GM23248 (cell line): ENCODE measurements around the gene IPO13. TPM values are rescaled to one million over a fixed set of nuclear protein-coding genes. Genes with fewer than 3 reads are reported as not detected.

ENCODE experiments used
- DNase-seq: peaks from one replicate; pipeline ENCODE4 v3.0.0-alpha.2; 2015
- H2AFZ ChIP-seq: fragments of 200-600 bp; sonication (generic); 2 replicates; pipeline ENCODE4 v1.6.1; 2016; ENCODE audit warnings: antibody characterized with exemption
- H3F3A ChIP-seq: fragments of 200-600 bp; sonication (generic); 2 replicates; pipeline ENCODE4 v1.6.1; 2016; ENCODE audit warnings: mild to moderate bottlenecking, antibody characterized with exemption, mixed run types; ENCODE audit not compliant: insufficient read depth
- H3K27ac ChIP-seq: fragments of 200-600 bp; sonication (generic); 2 replicates; pipeline ENCODE4 v1.5.1; 2016; ENCODE audit warnings: mild to moderate bottlenecking
- H3K27me3 ChIP-seq: fragments of 200-600 bp; sonication (generic); replicated peaks from 2 replicates; pipeline ENCODE4 v1.6.1; 2016; ENCODE audit warnings: mild to moderate bottlenecking; ENCODE audit not compliant: insufficient read depth
- H3K36me3 ChIP-seq: fragments of 200-600 bp; sonication (generic); 2 replicates; pipeline ENCODE4 v1.6.1; 2016; ENCODE audit warnings: low read depth, mild to moderate bottlenecking
- H3K4me1 ChIP-seq: fragments of 200-600 bp; sonication (generic); 2 replicates; pipeline ENCODE4 v1.6.1; 2016; ENCODE audit warnings: mild to moderate bottlenecking; ENCODE audit not compliant: insufficient read depth
- H3K4me2 ChIP-seq: fragments of 200-600 bp; sonication (generic); one replicate; pipeline ENCODE4 v1.6.1; 2016; ENCODE audit warnings: mild to moderate bottlenecking; ENCODE audit not compliant: unreplicated experiment
- H3K4me3 ChIP-seq: fragments of 200-600 bp; sonication (generic); 2 replicates; pipeline ENCODE4 v1.5.1; 2016; ENCODE audit warnings: mild to moderate bottlenecking
- H3K79me2 ChIP-seq: fragments of 200-600 bp; sonication (generic); 2 replicates; pipeline ENCODE4 v1.6.1; 2016; ENCODE audit warnings: mild to moderate bottlenecking; ENCODE audit not compliant: insufficient read depth
- H3K9ac ChIP-seq: fragments of 200-600 bp; sonication (generic); 2 replicates; pipeline ENCODE4 v1.6.1; 2016; ENCODE audit warnings: mild to moderate bottlenecking
- H3K9me2 ChIP-seq: fragments of 200-600 bp; sonication (generic); 2 replicates; pipeline ENCODE4 v1.6.1; 2016; ENCODE audit warnings: mixed run types, mild to moderate bottlenecking, moderate library complexity; ENCODE audit not compliant: insufficient read depth
- H3K9me3 ChIP-seq: fragments of 200-600 bp; sonication (generic); one replicate; pipeline ENCODE4 v1.6.1; 2017; ENCODE audit warnings: low read depth
- H4K20me1 ChIP-seq: fragments of 200-600 bp; sonication (generic); 2 replicates; pipeline ENCODE4 v1.6.0; 2016; ENCODE audit not compliant: insufficient read depth
- EZH2 ChIP-seq: fragments of 200-600 bp; sonication (generic); IDR thresholded peaks from 2 replicates; pipeline ENCODE4 v1.6.1; 2018; ENCODE audit warnings: antibody characterized with exemption, mild to moderate bottlenecking; ENCODE audit not compliant: insufficient read depth, poor library complexity, severe bottlenecking
- EZH2phosphoT487 ChIP-seq: fragments of 200-600 bp; sonication (generic); IDR thresholded peaks from 2 replicates; pipeline ENCODE4 v1.6.1; 2018; ENCODE audit warnings: antibody characterized with exemption, moderate library complexity, mild to moderate bottlenecking, low read depth; ENCODE audit not compliant: insufficient read depth
- WGBS, 2 experiments: methylation state at CpG; one replicate each; pipeline ENCODE4 v1.1.6; 2015 to 2017; ENCODE audit warnings: low lambda C conversion rate in 2 of 2, low coverage in 1 of 2; ENCODE audit errors: missing lambda C conversion rate in 2 of 2; 5-methylcytosine and 5-hydroxymethylcytosine counted together
- in situ Hi-C: fragments of 300-500 bp; cut with MboI; formaldehyde crosslinking; loops from 2 replicates; pipeline ENCODE4 v1.15.0; 2020
- polyA plus RNA-seq: library from polyadenylated mRNA; unstranded; fragments of >200 nt; fragmentation: Nextera tagmentation; extraction: Ambion mirVana; gene quantifications from 2 replicates; pipeline ENCODE4 v1.2.1, GENCODE V29; 2016
- total RNA-seq: library from RNA; depleted of rRNA; stranded (reverse); fragments of >200 nt; shearing (Covaris generic); gene quantifications from 2 replicates; pipeline ENCODE4 v1.2.3, GENCODE V29; 2014

IPO13 gene
- total and polyA plus RNA-seq, 2 experiments from 2014 or later = 21.0 to 29.4 TPM

DNA sequence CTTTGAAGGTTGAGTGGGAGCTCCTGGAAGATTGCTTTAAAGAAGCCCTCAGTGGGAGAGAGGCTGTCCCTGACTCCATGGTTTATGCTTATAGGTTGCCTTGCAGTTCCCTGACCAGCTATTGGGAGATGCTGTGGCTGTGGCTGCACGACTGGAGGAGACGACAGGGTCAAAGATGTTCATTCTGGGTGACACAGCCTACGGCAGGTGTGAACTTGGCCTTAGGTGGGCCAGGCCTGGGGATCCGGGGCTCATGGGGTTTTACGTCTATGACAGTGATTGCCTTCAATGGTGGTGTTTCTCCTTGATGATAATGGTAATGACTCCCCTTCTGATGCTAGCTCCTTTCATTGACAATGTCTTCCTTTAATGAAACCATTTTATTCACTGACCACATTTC is 23.8 kb downstream of the IPO13 start:
- no peak for TF ChIP-seq EZH2phosphoT487
- no peak for TF ChIP-seq EZH2
- WGBS, 2 experiments = 32 to 36% methylated on average over 5 of the region's 5 CpGs
- no peaks in the 10 kb centered on the region for H3K27me3 ChIP-seq
- in situ Hi-C loops = no loop called here
- no peaks in the 10 kb centered on the region for H4K20me1 ChIP-seq
- H3F3A ChIP-seq = peaks cover 15% of the 10 kb centered on the region
- 0 out of 2 replicates have a peak overlapping the region, but pooled peaks have one; percentile 19 for H3K27ac ChIP-seq
- DNase-seq = peak; percentile 33
- peak overlapping the region; percentile 82 for H3K9ac ChIP-seq
- H3K4me2 ChIP-seq = peak overlapping the region; percentile 78
- H3K9me2 ChIP-seq = no peaks in the 10 kb centered on the region
- peak overlapping the region; percentile 85; the same call in 1 of the 2 replicates for H2AFZ ChIP-seq
- H3K36me3 ChIP-seq = no peaks in the 10 kb centered on the region
- peaks cover 7% of the 10 kb centered on the region; the same call in 1 of the 2 replicates for H3K4me1 ChIP-seq
- H3K4me3 ChIP-seq = peak overlapping the region; percentile 97
- no peaks in the 10 kb centered on the region for H3K9me3 ChIP-seq
- H3K79me2 ChIP-seq = peaks cover 22% of the 10 kb centered on the region

DNA sequence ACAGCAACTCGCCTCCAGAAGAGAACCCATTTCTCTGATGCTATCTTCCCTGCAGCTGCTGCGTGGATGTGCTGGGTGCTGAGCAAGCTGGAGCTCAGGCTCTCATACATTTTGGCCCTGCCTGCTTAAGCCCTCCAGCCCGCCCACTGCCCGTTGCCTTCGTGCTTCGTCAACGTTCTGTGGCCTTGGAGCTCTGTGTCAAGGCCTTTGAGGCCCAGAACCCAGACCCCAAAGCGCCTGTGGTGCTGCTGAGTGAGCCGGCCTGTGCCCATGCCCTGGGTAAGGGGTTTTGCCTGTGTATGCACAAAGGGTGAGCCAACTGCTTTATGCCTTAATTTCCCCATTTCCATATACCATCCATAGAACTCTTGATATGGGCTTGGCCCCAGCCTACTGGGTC is 24.2 kb downstream of the IPO13 start:
- Histone ChIP-seq H3K4me1 (peaks cover 9% of the 10 kb centered on the region; the same call in 1 of the 2 replicates), H2AFZ (no peak overlapping the region), H3K79me2 (peaks cover 26% of the 10 kb centered on the region), H3F3A (peaks cover 15% of the 10 kb centered on the region), H3K9ac (peak overlapping the region; percentile 82), H3K27ac (no peak overlapping the region), H3K4me3 (peak overlapping the region; percentile 97), H3K36me3 (no peaks in the 10 kb centered on the region), H4K20me1 (no peaks in the 10 kb centered on the region), H3K4me2 (peak overlapping the region; percentile 78), H3K9me2 (no peaks in the 10 kb centered on the region), H3K9me3 (no peaks in the 10 kb centered on the region), H3K27me3 (no peaks in the 10 kb centered on the region)
- DNase-seq = no peak
- in situ Hi-C loops = no loop called here
- 90% methylated on average over 9 of the region's 9 CpGs for WGBS, 2 experiments
- TF ChIP-seq EZH2phosphoT487 (no peak), EZH2 (no peak)

DNA sequence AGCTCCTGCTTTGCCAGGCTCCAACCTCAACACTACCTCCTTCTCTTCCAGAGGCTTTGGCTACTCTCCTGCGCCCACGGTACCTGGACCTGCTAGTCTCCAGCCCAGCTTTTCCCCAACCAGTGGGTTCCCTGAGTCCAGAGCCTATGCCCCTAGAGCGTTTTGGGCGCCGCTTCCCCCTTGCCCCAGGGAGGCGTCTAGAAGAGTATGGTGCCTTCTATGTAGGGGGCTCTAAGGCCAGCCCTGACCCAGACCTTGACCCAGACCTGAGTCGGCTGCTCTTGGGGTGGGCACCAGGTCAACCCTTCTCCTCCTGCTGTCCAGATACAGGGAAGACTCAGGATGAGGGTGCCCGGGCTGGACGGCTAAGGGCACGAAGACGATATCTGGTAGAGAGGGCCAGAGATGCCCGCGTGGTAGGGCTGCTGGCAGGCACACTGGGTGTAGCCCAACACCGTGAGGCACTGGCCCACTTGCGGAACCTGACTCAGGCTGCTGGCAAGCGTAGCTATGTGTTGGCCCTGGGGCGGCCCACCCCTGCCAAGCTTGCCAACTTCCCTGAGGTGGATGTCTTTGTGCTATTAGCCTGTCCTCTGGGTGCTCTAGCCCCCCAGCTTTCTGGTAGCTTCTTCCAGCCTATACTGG is 24.7 kb downstream of the IPO13 start:
- Histone ChIP-seq H3K36me3 (no peaks in the 10 kb centered on the region), H3K79me2 (peaks cover 32% of the 10 kb centered on the region), H3K9me3 (no peaks in the 10 kb centered on the region), H3K27ac (no peak overlapping the region), H3K4me1 (peaks cover 14% of the 10 kb centered on the region; the same call in 1 of the 2 replicates), H3K9me2 (no peaks in the 10 kb centered on the region), H3K9ac (no peak overlapping the region), H3K4me2 (no peak overlapping the region), H4K20me1 (no peaks in the 10 kb centered on the region), H2AFZ (no peak overlapping the region), H3F3A (peaks cover 15% of the 10 kb centered on the region), H3K27me3 (no peaks in the 10 kb centered on the region), H3K4me3 (no peak overlapping the region)
- TF ChIP-seq EZH2phosphoT487 (no peak), EZH2 (no peak)
- DNase-seq = no peak
- in situ Hi-C loops = no loop called here
- 92% methylated on average over 17 of the region's 17 CpGs for WGBS, 2 experiments

DNA sequence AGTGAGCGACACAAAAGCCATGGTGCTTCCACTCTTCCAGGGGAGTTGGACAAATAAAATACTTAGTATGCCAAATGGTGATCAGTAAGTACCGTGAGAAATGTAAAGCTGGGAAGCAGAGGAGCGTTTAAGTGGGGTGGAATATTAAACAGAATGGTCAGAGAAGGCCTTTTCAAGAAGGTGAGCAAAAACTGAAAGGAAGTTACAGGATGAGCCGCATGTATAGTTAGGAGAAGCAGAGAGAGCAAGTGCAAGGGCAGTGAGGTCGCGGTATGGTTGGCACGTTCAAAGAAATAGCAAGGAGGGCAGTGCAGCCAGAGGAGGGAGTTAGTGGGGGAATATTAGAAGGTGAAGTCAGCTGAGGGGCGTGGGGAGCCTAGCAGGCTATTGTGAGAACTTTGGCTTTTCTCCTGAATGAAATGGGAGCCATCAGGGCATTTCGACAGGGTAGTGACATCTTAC is 27.3 kb downstream of the IPO13 start:
- H3K27me3 ChIP-seq = no peaks in the 10 kb centered on the region
- H3K79me2 ChIP-seq = peaks cover 56% of the 10 kb centered on the region
- no peaks in the 10 kb centered on the region for H3K9me3 ChIP-seq
- TF ChIP-seq EZH2 (no peak), EZH2phosphoT487 (no peak)
- peak overlapping the region; percentile 96 for H3K4me2 ChIP-seq
- 70 to 74% methylated on average over 9 of the region's 9 CpGs for WGBS, 2 experiments
- DNase-seq = no peak
- peak overlapping the region; percentile 95 for H3K4me3 ChIP-seq
- H2AFZ ChIP-seq = peak overlapping the region; percentile 87
- H3K9ac ChIP-seq = peak overlapping the region; percentile 96
- H3K36me3 ChIP-seq = peaks cover 10% of the 10 kb centered on the region; the same call in 1 of the 2 replicates
- H3K4me1 ChIP-seq = peaks cover 24% of the 10 kb centered on the region; the same call in 1 of the 2 replicates
- H3F3A ChIP-seq = peaks cover 17% of the 10 kb centered on the region
- 0 out of 2 replicates have a peak overlapping the region, but pooled peaks have one; percentile 77 for H3K27ac ChIP-seq
- in situ Hi-C loops = no loop called here
- H4K20me1 ChIP-seq = no peaks in the 10 kb centered on the region
- H3K9me2 ChIP-seq = no peaks in the 10 kb centered on the region
